GM19043 (cell line): ENCODE results near the gene C4orf51.

Experiments
- ATAC-seq: cut with Tn5 transposase; IDR thresholded peaks from one replicate; pipeline ENCODE4 v1.9.1; 2021; ENCODE audit warnings: low read depth; ENCODE audit not compliant: unreplicated experiment

C4orf51 gene

DNA sequence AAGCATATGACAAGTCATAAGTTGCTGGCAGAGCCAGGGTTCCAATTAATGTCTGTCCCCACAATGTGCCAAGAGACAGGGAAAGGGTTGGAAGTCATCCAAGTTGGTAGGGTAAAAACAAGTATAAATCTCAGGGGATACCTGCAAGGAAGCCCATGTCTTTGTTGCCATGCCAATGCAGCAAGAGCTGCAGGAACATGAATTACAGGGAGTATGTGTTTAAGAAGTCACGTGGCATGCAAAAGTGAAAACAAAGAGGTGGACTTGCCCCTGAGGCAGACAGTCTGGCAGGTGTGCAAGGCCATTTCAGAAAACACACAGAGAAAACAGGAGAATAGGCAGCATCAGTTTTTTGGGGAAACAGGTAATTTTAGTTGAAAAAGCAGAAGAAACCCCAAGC, 29.4 kb downstream of the C4orf51 start:
- no peak for ATAC-seq

DNA sequence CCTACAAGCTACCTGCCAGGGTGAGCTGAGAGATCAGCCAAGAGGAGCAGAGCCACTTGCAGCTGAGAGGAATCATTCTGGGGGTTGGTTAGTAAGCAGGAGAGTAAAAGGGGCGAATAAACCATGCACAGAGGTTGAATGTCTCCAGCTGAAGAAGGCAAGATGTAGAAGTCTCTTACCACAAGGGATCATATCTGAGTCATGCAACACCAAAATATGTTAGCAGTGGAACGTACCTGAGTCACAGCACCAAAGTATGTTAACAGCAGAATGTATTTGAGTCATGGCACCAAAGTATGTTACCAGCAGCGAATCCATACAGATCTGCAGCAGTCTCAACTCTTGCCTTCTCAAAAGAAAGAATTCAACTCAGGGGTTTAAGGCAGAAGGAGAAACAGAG, 29.9 kb downstream of the C4orf51 start:
- no peak for ATAC-seq

DNA sequence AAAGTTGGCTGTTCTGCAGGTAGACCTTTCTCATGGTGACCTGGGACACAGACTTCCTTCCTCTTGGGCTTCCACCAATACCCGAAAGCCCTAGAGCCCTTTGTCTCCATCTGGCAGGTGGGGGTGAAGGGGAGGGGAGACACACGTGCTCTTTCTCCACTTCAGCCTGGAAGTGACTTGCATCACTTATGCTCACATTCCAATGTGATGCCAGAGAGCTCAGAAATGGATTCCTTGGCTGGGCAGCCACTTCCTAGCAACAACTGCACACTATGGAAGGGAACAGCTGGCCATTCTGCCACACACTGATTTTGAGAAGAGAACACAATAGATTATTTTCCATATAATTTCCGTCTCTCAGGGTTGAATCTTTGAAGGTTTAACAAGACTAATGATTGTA, 36.3 kb downstream of the C4orf51 start:
- no peak for ATAC-seq

DNA sequence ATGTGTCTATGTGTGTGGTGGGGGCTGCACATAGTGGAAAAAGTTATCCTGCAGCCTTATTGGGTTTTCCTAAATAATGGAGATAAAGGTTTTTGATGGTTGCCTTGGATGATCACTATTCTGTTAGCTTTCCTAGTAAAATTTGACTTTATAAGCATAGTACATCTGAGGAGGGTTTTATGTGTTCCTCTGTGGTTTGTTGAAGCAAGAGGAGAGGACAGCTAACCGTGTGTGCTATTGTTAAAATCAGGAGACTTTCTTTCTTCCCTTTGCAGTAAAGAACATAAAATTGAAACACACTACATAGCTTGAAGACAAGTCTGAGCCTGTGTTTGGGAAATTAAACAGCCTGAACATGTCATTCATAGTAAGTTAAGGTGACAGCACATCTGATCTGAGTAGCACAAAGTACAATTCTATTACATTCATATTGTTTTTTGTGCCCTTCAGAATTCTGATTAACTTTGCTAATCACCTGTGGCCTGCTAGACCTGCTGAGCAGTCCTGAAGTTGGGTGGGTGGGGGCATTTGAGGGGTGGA, 36.8 kb downstream of the C4orf51 start:
- ATAC-seq = no peak

DNA sequence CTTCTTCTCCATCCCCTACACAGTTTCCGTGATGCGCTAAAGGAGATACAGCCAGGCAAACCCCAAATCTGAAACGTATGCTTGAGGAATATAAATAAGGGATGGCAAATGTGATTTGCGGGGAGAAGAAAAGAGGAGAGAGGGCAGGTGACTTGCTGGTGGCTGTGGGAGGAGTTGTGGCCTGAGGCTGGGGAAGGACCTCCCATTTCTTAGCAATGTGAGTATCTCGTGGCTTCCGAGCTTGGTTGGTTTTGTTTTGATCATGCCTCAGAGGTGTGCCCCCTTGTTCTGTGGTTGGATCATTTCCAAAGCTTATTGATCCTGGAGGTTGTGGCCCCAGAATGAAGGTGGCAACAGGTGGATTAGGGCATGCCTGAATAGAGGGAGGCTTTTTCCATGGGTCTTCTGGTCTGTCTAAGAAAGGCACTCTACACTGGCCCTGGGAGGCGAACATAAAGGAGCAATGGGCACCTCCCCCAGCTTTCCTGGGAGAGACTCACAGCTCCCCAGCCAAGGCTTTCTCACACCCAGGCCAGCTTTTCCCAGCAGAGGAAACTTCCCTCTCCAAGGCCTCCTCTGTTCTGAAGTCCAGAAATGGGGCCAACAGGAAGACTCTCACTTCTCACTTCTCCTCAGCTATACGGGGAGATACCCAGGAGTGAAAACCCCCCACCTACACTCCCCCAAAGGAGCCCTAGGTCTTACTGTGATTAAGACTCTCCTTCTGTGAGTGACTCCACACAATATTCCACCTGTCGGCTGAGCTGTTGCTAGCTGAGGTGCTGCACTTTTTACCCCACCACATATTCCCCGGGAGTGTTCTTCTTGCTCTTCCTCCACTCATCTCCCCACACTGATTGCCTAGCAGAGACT, 40.0 kb downstream of the C4orf51 start:
- no peak for ATAC-seq

DNA sequence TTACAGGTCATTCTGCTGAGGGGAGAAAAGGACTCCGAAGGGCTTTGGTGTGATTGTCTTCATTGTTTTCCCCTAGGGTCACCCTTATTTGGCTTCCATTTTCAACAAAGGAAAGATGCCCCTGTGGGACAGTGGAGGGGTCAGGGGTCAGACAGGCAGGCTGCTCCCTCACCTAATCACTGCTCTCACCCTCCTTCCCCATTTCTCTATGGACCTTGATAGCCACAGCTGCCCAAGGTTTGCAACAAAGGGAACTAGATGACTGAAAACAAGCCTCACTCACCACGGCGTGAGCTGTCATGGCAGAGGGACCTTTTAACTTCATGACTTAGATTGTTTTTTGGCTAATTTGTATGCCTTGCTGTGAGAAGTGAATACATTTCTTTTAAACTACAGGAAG, 40.7 kb downstream of the C4orf51 start:
- ATAC-seq = no peak

DNA sequence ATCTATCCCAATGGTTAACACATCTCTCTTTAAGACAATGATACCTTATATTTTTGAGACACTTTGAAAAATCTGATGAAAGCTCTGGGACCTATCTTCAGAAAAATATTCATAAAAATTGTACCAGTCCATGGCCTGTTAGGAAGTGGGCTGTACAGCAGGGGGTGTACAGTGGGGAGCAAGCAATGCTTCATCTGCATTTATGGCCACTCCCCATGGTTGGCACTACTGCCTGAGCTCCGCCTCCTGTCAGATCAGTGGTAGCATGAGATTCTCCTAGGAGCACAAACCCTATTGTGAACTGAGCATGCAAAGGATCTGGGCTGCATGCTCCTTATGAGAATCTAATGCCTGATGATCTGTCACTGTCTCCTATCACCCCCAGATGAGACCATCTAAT, 42.6 kb downstream of the C4orf51 start:
- no peak for ATAC-seq

DNA sequence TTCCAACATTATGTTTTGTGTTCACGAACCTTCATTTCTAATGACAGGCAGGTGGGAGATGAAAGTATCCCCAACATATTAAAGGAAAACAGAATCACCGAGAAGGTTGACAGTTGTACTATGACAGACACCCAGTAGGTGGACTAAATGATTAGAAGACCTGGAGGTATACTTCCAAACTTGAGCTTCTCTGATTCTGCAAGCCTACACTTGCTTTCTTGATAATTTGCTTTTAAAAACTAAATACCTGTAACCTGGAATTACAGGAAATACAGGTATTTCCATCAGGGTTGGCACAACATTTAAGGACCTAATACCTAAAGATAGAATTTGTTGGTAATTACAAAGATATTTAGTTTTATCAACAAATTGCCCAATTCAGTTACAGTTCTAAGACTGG, 43.4 kb downstream of the C4orf51 start:
- no peak for ATAC-seq

DNA sequence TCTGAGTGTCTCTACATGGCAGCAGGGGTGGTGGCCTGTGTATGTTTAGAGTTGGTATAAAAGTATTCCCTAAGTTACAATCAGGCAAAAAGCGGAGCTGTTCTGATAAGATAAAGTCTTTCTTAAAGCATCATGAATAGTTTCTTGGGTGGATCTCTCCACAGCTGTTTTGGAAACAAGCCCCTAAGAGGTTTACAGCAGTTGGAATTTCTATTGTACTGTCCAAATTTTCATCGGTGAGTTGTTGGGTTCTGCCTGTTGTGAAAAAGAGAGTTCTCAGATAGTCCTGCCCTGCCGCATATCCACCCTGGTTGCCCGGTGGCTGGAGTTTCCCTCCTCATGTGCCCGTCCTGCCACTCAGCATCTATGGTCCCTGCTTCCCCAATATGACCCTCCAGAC, 50.1 kb downstream of the C4orf51 start:
- ATAC-seq = no peak

DNA sequence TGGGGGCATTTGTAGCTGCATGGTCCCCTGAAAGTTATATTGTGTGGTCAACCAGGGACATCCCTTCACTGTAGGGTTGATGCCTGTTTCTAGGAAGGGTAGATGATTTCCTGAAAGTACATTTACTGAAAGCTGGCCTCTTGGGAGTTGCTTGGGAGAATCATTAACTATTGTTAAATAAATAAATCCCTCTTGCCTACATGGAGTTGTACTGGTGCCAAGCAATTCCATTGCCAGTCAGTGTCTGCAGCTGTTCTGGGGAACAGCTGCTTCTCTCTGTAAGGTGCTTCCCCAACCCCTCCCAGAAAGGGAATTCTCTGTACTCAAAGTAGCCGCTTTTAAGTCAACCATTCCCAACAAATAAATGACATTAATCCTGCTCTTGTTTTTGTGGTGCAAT, 51.1 kb downstream of the C4orf51 start:
- no peak for ATAC-seq

DNA sequence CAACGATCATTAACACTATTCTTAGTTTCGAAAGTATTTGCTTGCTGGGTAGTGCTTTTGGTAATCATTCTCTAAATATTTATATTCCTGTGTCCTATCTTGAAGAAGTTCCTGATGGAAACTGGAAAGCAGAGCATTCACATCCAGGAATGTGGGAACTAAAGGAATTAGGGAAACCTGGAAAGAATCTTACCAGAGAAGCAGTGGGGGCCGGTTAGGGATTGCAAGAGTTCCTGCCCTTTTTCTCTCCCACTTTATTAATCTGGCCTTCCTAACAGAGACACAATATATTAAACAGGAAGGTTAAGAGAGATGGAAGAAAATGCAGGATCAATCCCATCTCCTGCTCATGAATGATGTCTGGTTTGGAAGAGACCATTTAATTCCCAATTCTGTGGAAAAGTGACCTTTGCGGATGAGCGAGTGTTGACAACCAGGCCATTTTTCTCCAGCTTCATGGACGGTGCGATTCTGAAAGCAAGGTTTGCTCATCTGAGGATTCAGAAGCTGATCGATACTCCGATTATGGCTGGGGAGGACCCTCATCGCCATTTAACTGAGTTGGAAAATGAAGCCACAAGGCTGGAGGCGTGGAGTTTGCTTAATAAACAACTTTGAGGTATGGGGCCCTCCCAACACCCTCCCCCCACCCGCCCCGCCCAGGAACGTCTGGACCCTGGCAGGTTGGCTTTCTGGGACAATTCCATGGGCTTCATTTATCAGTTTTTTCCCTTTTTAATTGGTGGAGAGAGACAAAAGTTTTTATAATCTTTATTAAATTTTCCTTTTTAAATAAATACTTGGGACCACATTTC, 52.3 kb downstream of the C4orf51 start:
- no peak for ATAC-seq

DNA sequence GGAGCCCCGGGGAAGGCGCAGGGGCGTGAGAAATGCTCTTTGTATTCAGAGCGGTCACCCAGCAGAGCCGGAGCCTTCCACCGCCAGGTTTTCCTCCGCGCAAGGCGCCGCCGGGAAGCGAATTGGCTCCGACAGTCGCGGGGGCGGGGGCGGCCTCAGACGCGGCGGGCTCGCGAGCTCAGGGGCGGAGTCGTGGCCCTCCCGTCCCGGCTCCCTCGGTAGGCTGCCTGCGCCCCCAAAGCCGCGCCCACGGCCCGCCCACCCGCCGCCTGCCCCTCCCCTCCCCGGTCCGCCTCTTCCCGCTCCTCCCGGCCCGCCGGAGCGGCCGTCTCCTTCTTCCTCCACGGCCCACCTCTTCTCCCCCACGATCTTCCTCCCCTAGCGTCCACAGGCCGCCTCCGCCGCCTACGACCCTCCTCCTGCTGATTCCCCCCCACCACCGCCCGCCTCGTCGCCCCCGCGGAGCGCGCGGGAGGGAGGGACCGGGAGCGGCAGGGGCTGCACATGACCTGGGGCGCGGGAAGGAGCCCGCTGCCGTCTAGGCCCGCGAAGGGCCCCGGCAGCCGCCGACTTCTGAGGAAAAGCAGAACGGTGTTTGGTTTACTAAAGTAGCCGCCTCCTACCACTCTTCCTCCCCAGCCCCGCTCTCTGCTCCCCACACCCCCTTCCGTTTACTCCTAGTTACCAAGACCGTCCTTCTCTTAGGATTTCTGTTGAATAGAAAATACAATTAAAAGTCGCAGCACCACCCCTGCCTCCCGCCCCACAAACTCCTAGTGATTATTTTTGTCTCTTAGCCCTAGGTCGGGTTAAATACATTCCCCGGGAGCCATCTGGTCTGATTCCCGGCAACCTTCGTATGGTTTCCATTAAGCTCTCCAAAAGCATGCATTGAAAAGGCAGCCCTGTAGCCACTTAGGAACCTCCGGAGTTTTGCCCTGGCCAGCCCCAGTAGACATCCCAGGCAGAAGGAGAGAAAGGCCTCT, 53.2 kb downstream of the C4orf51 start:
- ATAC-seq = peak; percentile 85

DNA sequence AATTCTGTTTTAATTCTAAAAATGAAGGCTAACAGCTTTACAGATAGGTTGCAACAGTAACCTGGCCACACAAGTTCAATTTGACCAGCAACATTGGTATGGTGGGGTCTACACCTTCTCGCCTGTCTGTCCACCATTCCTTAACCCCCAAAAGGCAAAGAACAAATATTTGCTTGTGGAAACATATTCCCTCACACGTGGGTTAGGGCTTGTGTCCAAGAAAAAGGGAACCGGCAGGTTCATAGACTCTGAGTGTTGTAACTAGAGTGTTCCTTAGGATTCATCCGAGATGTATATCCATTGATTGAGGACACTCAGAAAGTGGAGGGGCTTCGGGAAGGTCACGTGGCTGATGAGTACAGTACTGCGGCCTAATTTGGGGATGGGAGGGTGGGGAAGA, 54.1 kb downstream of the C4orf51 start:
- ATAC-seq = no peak

DNA sequence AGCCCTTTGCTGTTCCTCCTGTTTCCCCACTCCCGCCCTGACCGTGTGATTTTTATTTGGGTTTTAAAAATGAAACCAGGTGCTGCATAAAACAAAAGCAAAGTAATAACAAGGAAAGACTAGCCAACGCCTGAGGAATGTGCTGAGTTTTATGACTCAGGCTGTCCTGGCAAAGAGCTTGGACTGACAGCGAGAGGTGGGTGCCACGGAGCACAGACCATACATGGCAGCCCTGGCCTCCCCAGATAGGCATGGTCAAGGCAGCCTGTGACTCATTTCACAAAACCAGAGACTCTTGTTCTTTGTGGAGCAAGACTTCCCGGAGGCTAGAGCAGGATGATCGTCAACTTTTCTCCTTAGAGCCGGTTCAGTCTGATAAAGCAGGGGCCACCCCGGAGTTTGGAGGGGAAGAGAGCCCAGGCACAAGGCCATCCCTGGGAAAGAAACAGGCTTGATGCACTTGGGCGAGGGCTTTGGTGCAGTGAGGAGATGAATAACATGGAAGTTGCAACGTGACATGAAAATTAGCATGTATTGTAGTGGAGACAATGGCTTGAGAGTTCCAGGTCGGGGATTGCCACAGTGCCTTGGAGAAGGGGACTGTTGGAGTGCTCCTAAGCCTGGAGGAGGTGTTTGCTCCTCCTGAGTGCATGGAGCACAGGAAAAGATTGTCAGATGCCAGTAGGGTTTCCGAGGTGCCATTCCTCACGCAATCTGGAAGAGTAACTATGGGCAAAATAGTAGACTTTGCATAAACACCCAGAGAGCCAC, 54.8 kb downstream of the C4orf51 start:
- no peak for ATAC-seq

DNA sequence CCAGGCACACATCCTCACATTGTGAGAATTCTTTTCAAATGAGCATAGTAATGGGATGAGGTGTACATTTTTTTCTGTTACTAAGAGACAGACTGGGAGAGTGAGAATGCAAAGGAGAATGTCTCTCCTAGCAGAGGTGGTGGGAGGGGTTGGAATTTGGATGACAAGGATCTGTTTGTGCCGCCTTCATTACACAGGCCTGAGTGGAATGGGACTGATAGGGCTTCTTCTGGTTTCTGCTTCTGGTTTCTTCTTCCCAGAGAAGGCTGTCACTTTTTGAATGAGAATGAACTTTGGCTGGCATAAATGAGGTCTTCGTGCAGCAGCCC, 55.4 kb downstream of the C4orf51 start:
- no peak for ATAC-seq

DNA sequence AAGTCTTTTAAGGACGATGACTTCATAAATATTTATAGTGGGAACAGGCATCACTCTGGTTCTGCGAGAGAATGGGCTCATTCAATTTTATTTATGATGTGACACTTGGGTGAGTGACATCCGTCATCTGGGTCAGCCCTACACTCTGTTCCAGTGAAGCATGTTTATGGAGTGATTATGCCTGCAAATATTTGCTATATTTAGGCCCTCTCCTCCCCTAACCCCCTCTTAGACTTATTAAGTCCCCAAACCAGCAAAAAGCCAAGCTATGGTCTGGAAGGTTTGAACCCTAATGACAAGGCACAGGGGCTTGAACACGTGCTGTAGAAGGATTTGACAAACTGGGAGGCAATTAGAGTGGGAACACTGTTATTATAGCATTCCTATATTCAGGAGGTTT, 55.9 kb downstream of the C4orf51 start:
- no peak for ATAC-seq

DNA sequence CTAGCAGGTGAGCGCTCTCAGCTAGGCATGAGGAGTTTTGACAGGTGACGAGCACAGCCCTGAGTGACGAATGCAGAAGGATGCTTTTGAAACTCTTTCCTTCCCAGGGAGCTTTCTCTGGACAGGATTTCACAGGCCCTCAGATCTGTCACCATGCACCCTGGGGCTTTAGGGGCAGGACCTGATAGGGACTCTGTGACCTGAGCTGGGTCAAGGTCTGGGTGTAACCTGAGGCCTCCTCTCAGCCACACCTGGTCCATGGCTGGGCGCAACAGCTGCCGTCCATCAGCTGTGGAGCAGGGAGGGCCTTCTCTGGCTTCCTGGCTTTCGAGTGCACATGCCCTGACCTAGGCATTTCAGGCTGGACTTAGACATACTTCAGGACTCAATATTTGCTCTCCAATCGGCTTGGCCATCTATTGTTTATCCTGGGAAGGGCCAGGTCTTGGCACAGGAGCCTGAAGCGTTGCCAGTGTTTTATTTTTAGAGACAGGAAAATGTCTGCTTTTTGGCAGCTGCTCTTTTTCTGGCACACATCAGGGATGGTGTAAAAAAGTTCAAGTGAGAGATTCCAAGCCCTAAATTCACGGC, 56.4 kb downstream of the C4orf51 start:
- no peak for ATAC-seq

DNA sequence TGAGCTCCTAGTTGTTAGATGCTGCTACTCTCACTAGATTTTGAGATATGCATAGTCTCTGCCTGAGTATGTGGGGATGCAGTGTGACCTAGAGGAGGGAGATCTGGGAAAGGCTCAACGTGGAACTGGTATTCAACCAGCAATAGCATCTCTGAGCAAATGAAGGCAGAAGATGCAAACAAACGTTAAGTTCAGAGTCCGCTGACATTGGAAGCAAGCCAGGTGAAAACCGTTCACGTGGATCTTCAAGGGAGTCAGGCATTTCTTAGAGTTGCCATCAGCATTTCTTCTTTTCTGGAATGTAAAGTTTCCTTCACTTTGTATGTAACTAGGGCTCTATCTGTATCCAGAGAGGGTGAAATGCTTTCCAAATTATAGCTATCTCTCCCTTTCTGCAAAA, 59.9 kb downstream of the C4orf51 start:
- no peak for ATAC-seq

DNA sequence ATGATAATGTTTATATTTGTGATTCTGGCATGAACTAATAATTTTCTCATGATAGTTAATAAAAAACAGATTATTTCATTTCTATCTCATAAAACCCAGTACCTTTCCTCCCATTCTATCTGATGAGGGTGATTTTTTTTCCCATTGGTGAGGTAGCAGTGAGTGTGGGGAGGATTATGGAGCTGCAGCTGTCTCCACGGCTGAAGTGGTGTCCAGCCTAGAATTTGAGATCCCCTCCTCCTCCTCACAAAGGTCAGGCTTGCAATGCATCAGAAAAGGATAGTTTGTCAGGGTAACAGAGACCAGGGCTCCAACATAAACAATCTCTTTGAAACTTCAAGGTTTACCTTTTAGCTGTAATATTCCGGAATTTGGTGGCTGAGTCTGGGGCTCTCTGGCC, 60.9 kb downstream of the C4orf51 start:
- no peak for ATAC-seq
